ENCODE data around the gene CMTR1.
"Not testable (repeated sequence)": the region's sequence is repeated elsewhere in the genome, so short reads cannot be mapped to it uniquely, and the experiment has no call there.

The CMTR1 gene

GRCh38 chr6:37499433-37500293 lies 66.6 kb downstream of the CMTR1 start, which contains the start of gene CCDC167:
Gene CCDC167 (minus strand): TSS chr6:37499893. CDS start chr6:37499863, 30 bp downstream.
- Histone ChIP-seq H3K27ac (ENCODE audit: low read length) (peak within 1 kb of the TSS; percentile 84), H3K9me3 (ENCODE audit: control insufficient read depth, low read depth, low read length) (no peaks in the 10 kb centered on the region), H3K27me3 (ENCODE audit: control insufficient read depth, insufficient read depth, low read length) (peaks cover 28% of the 10 kb centered on the region), H3K36me3 (ENCODE audit: control insufficient read depth, low read depth, low read length) (no peaks in the 10 kb centered on the region), H3K9ac (ENCODE audit: low read length) (peak within 1 kb of the TSS; percentile 78), H3K4me1 (ENCODE audit: control insufficient read depth, low read depth, low read length) (no peaks in the 10 kb centered on the region), H3K4me3 (ENCODE audit: low read length) (peak within 1 kb of the TSS; percentile 76)

GRCh38 chr6:37500294-37500608 lies 67.2 kb downstream of the CMTR1 start:
- H3K36me3 ChIP-seq (ENCODE audit: control insufficient read depth, low read depth, low read length) = no peaks in the 10 kb centered on the region
- peak overlapping the region; percentile 78 for H3K9ac ChIP-seq (ENCODE audit: low read length)
- H3K9me3 ChIP-seq (ENCODE audit: control insufficient read depth, low read depth, low read length) = no peaks in the 10 kb centered on the region
- no peak overlapping the region for H3K27ac ChIP-seq (ENCODE audit: low read length)
- no peaks in the 10 kb centered on the region for H3K4me1 ChIP-seq (ENCODE audit: control insufficient read depth, low read depth, low read length)
- peak overlapping the region; percentile 76 for H3K4me3 ChIP-seq (ENCODE audit: low read length)
- H3K27me3 ChIP-seq (ENCODE audit: control insufficient read depth, insufficient read depth, low read length) = peaks cover 32% of the 10 kb centered on the region

GRCh38 chr6:37500904-37501303 lies 67.9 kb downstream of the CMTR1 start:
- not testable (repeated sequence) for H3K36me3 ChIP-seq (ENCODE audit: control insufficient read depth, low read depth, low read length); H3K9ac ChIP-seq (ENCODE audit: low read length); H3K9me3 ChIP-seq (ENCODE audit: control insufficient read depth, low read depth, low read length); H3K4me1 ChIP-seq (ENCODE audit: control insufficient read depth, low read depth, low read length); H3K4me3 ChIP-seq (ENCODE audit: low read length); H3K27ac ChIP-seq (ENCODE audit: low read length)
- peaks cover 34% of the 10 kb centered on the region for H3K27me3 ChIP-seq (ENCODE audit: control insufficient read depth, insufficient read depth, low read length)

- Histone ChIP-seq H3K27ac (ENCODE audit: low read length) (no peak overlapping the region), H3K9ac (ENCODE audit: low read length) (no peak overlapping the region), H3K4me3 (ENCODE audit: low read length) (no peak overlapping the region), H3K36me3 (ENCODE audit: control insufficient read depth, low read depth, low read length) (no peaks in the 10 kb centered on the region), H3K4me1 (ENCODE audit: control insufficient read depth, low read depth, low read length) (no peaks in the 10 kb centered on the region), H3K9me3 (ENCODE audit: control insufficient read depth, low read depth, low read length) (no peaks in the 10 kb centered on the region), H3K27me3 (ENCODE audit: control insufficient read depth, insufficient read depth, low read length) (peaks cover 40% of the 10 kb centered on the region)
Measured at GRCh38 chr6:37501632-37502491, 68.8 kb downstream of the CMTR1 start.

GRCh38 chr6:37502703-37503291 lies 69.8 kb downstream of the CMTR1 start:
- no peak overlapping the region for H3K27ac ChIP-seq (ENCODE audit: low read length)
- H3K27me3 ChIP-seq (ENCODE audit: control insufficient read depth, insufficient read depth, low read length) = peaks cover 40% of the 10 kb centered on the region
- no peak overlapping the region for H3K4me3 ChIP-seq (ENCODE audit: low read length)
- no peaks in the 10 kb centered on the region for H3K9me3 ChIP-seq (ENCODE audit: control insufficient read depth, low read depth, low read length)
- no peaks in the 10 kb centered on the region for H3K4me1 ChIP-seq (ENCODE audit: control insufficient read depth, low read depth, low read length)
- H3K36me3 ChIP-seq (ENCODE audit: control insufficient read depth, low read depth, low read length) = no peaks in the 10 kb centered on the region
- H3K9ac ChIP-seq (ENCODE audit: low read length) = no peak overlapping the region

GRCh38 chr6:37503309-37503965 lies 70.4 kb downstream of the CMTR1 start:
- Histone ChIP-seq H3K27ac (ENCODE audit: low read length) (no peak overlapping the region), H3K4me1 (ENCODE audit: control insufficient read depth, low read depth, low read length) (peaks cover 4% of the 10 kb centered on the region), H3K4me3 (ENCODE audit: low read length) (no peak overlapping the region), H3K9me3 (ENCODE audit: control insufficient read depth, low read depth, low read length) (no peaks in the 10 kb centered on the region), H3K9ac (ENCODE audit: low read length) (no peak overlapping the region), H3K27me3 (ENCODE audit: control insufficient read depth, insufficient read depth, low read length) (peaks cover 40% of the 10 kb centered on the region), H3K36me3 (ENCODE audit: control insufficient read depth, low read depth, low read length) (no peaks in the 10 kb centered on the region)

GRCh38 chr6:37504024-37504423 lies 71.0 kb downstream of the CMTR1 start:
- H3K36me3 ChIP-seq (ENCODE audit: control insufficient read depth, low read depth, low read length) = no peaks in the 10 kb centered on the region
- peaks cover 4% of the 10 kb centered on the region for H3K4me1 ChIP-seq (ENCODE audit: control insufficient read depth, low read depth, low read length)
- peaks cover 40% of the 10 kb centered on the region for H3K27me3 ChIP-seq (ENCODE audit: control insufficient read depth, insufficient read depth, low read length)
- no peak overlapping the region for H3K27ac ChIP-seq (ENCODE audit: low read length)
- H3K9ac ChIP-seq (ENCODE audit: low read length) = no peak overlapping the region
- no peaks in the 10 kb centered on the region for H3K9me3 ChIP-seq (ENCODE audit: control insufficient read depth, low read depth, low read length)
- no peak overlapping the region for H3K4me3 ChIP-seq (ENCODE audit: low read length)

- Histone ChIP-seq H3K9me3 (ENCODE audit: control insufficient read depth, low read depth, low read length) (no peaks in the 10 kb centered on the region), H3K27ac (ENCODE audit: low read length) (no peak overlapping the region)
Measured at GRCh38 chr6:37506479-37506878, 73.5 kb downstream of the CMTR1 start.

GRCh38 chr6:37507077-37507476 lies 74.1 kb downstream of the CMTR1 start:
- no peak overlapping the region for H3K27ac ChIP-seq (ENCODE audit: low read length)
- H3K9ac ChIP-seq (ENCODE audit: low read length) = no peak overlapping the region
- H3K36me3 ChIP-seq (ENCODE audit: control insufficient read depth, low read depth, low read length) = no peaks in the 10 kb centered on the region
- no peak overlapping the region for H3K4me3 ChIP-seq (ENCODE audit: low read length)
- H3K4me1 ChIP-seq (ENCODE audit: control insufficient read depth, low read depth, low read length) = peaks cover 11% of the 10 kb centered on the region
- H3K27me3 ChIP-seq (ENCODE audit: control insufficient read depth, insufficient read depth, low read length) = peaks cover 49% of the 10 kb centered on the region
- no peaks in the 10 kb centered on the region for H3K9me3 ChIP-seq (ENCODE audit: control insufficient read depth, low read depth, low read length)

More at GRCh38 chr6:37506479-37506878, 73.5 kb downstream of the CMTR1 start:
- Histone ChIP-seq H3K9ac (ENCODE audit: low read length) (no peak overlapping the region), H3K27me3 (ENCODE audit: control insufficient read depth, insufficient read depth, low read length) (peaks cover 49% of the 10 kb centered on the region), H3K36me3 (ENCODE audit: control insufficient read depth, low read depth, low read length) (no peaks in the 10 kb centered on the region), H3K4me1 (ENCODE audit: control insufficient read depth, low read depth, low read length) (peaks cover 5% of the 10 kb centered on the region), H3K4me3 (ENCODE audit: low read length) (no peak overlapping the region)

GRCh38 chr6:37507690-37508421 lies 74.8 kb downstream of the CMTR1 start:
- Histone ChIP-seq H3K4me3 (ENCODE audit: low read length) (no peak overlapping the region), H3K4me1 (ENCODE audit: control insufficient read depth, low read depth, low read length) (peaks cover 19% of the 10 kb centered on the region), H3K36me3 (ENCODE audit: control insufficient read depth, low read depth, low read length) (no peaks in the 10 kb centered on the region), H3K9ac (ENCODE audit: low read length) (no peak overlapping the region), H3K9me3 (ENCODE audit: control insufficient read depth, low read depth, low read length) (no peaks in the 10 kb centered on the region), H3K27me3 (ENCODE audit: control insufficient read depth, insufficient read depth, low read length) (peaks cover 51% of the 10 kb centered on the region), H3K27ac (ENCODE audit: low read length) (no peak overlapping the region)
